GM12878 (cell line): ENCODE measurements around the gene SBNO2. TPM values are rescaled to one million over a fixed set of nuclear protein-coding genes. Genes with fewer than 3 reads are reported as not detected.

ENCODE experiments used
- ATAC-seq: fragments of 200-7000 bp; cut with Tn5 transposase; 3 replicates; pipeline ENCODE4 v1.9.1; 2020; ENCODE audit warnings: mild to moderate bottlenecking, moderate library complexity
- BruUV-seq: library from RNA; stranded (reverse); fragments of 400-500 nt; replicated peaks from 2 replicates; lab custom pipeline; 2021; lab: Mats Ljungman, UMichigan
- CTCF ChIA-PET: fragments of 300-600 bp; sonication (Branson Sonifier 250); formaldehyde crosslinking; extraction: SDS; loops from one replicate; lab custom pipeline; 2021; ENCODE audit warnings: inconsistent platforms; lab: Yijun Ruan, JAX
- POLR2A ChIA-PET: fragments of 350-600 bp; formaldehyde crosslinking; extraction: SDS; loops from one replicate; lab custom pipeline; 2021; ENCODE audit warnings: inconsistent platforms; lab: Charles Lee
- RAD21 ChIA-PET: fragments of 300-600 bp; sonication (Branson Sonifier 250); formaldehyde crosslinking; loops from one replicate; lab custom pipeline; 2023; ENCODE audit warnings: antibody characterized with exemption; ENCODE audit not compliant: unreplicated experiment; lab: Charles Lee
- SMC1A ChIA-PET: fragments of 300-600 bp; sonication (Branson Sonifier 250); formaldehyde crosslinking; loops from one replicate; lab custom pipeline; 2023; ENCODE audit not compliant: unreplicated experiment, uncharacterized antibody; lab: Charles Lee
- DNase-seq: peaks from one replicate; pipeline ENCODE4 v3.0.0-alpha.2; 2011; ENCODE audit warnings: low read depth, low spot score
- FAIRE-seq: peaks from 3 replicates; lab custom pipeline; 2011; peaks lifted over from hg19 to GRCh38; lab: Jason Lieb, UNC
- H2AFZ ChIP-seq: 2 replicates; pipeline ENCODE4 v1.6.0; 2011; ENCODE audit warnings: low read depth, low read length, control low read depth; ENCODE audit not compliant: control insufficient read depth
- H3K27ac ChIP-seq: 2 replicates; pipeline ENCODE4 v1.5.1; 2011; ENCODE audit warnings: control low read depth; ENCODE audit not compliant: control insufficient read depth, insufficient read depth
- H3K27me3 ChIP-seq, 2 experiments: replicated peaks in 1 of 2; 2 replicates each; pipeline versions ENCODE4 v1.6.0 to v1.6.1; 2011; ENCODE audit warnings: low read length in 1 of 2; ENCODE audit not compliant: control insufficient read depth in 2 of 2, insufficient read depth in 2 of 2
- H3K36me3 ChIP-seq, 2 experiments: 2 replicates each; pipeline ENCODE4 v1.5.1; 2011; ENCODE audit warnings: low read length in 1 of 2; ENCODE audit not compliant: control insufficient read depth in 2 of 2, insufficient read depth in 2 of 2
- H3K4me1 ChIP-seq: 2 replicates; pipeline ENCODE4 v1.6.1; 2011; ENCODE audit warnings: mild to moderate bottlenecking, low read length, moderate library complexity, mixed read lengths; ENCODE audit not compliant: control insufficient read depth, insufficient read depth
- H3K4me2 ChIP-seq: 2 replicates; pipeline ENCODE4 v1.6.0; 2011; ENCODE audit warnings: control low read depth; ENCODE audit not compliant: control insufficient read depth, insufficient read depth
- H3K4me3 ChIP-seq: fragments of 200-600 bp; sonication (generic); 2 replicates; pipeline ENCODE4 v1.5.1; 2016
- H3K79me2 ChIP-seq: 2 replicates; pipeline ENCODE4 v1.6.0; 2011; ENCODE audit warnings: low read length; ENCODE audit not compliant: control insufficient read depth, insufficient read depth
- H3K9ac ChIP-seq: 2 replicates; pipeline ENCODE4 v1.8.0; 2011; ENCODE audit warnings: low read length, control low read depth, mixed read lengths; ENCODE audit not compliant: control insufficient read depth, insufficient read depth
- H3K9me3 ChIP-seq: replicated peaks from 3 replicates; pipeline ENCODE4 v1.5.1; 2011; ENCODE audit warnings: mild to moderate bottlenecking, low read length; ENCODE audit not compliant: control insufficient read depth, insufficient read depth
- H4K20me1 ChIP-seq: 2 replicates; pipeline ENCODE4 v1.6.0; 2011; ENCODE audit not compliant: control insufficient read depth, insufficient read depth
- CBFB ChIP-seq: IDR thresholded peaks from 2 replicates; pipeline ENCODE4 v1.6.1; 2016; ENCODE audit warnings: antibody characterized with exemption, low read depth
- CHD1 ChIP-seq: IDR thresholded peaks from 2 replicates; pipeline ENCODE4 v1.6.1; 2012; ENCODE audit warnings: low read depth, low read length, improper control_type of control experiment
- KDM1A ChIP-seq: fragments of 200-600 bp; sonication (generic); IDR thresholded peaks from 2 replicates; pipeline ENCODE4 v1.6.1; 2016; ENCODE audit warnings: borderline replicate concordance
- NR2C1 ChIP-seq: fragments of 450-650 bp; IDR thresholded peaks from 2 replicates; pipeline ENCODE4 v1.6.1; 2017; ENCODE audit warnings: antibody characterized with exemption, mild to moderate bottlenecking, moderate library complexity
- PKNOX1 ChIP-seq: fragments of 450-650 bp; IDR thresholded peaks from 2 replicates; pipeline ENCODE4 v1.6.1; 2016; ENCODE audit warnings: mild to moderate bottlenecking
- POLR2A ChIP-seq: IDR thresholded peaks from 2 replicates; pipeline ENCODE4 v1.6.1; 2011; ENCODE audit warnings: low read depth, mild to moderate bottlenecking, low read length
- RUNX3 ChIP-seq: IDR thresholded peaks from 2 replicates; pipeline ENCODE4 v1.6.1; 2012; ENCODE audit warnings: low read length, inconsistent platforms
- SMAD1 ChIP-seq: fragments of 450-650 bp; IDR thresholded peaks from 2 replicates; pipeline ENCODE4 v1.6.1; 2018; ENCODE audit warnings: mild to moderate bottlenecking, low read depth; ENCODE audit not compliant: partially characterized antibody
- SMAD5 ChIP-seq: IDR thresholded peaks from 2 replicates; pipeline ENCODE4 v1.6.1; 2016; ENCODE audit warnings: antibody characterized with exemption, low read depth
- SMC3 ChIP-seq: IDR thresholded peaks from 2 replicates; pipeline ENCODE4 v1.6.1; 2011; ENCODE audit warnings: low read length, improper control_type of control experiment, borderline replicate concordance
- SPI1 ChIP-seq: IDR thresholded peaks from 2 replicates; pipeline ENCODE4 v1.6.1; 2011; ENCODE audit warnings: low read depth, mild to moderate bottlenecking, low read length, moderate library complexity, borderline replicate concordance; ENCODE audit not compliant: insufficient read depth
- USF1 ChIP-seq: IDR thresholded peaks from 2 replicates; pipeline ENCODE4 v1.6.1; 2011; ENCODE audit warnings: borderline replicate concordance, low read depth, mild to moderate bottlenecking, moderate library complexity, mixed read lengths, low read length; ENCODE audit not compliant: insufficient read depth; ENCODE audit errors: extremely low read length
- WGBS: methylation state at CpG from one replicate; pipeline ENCODE4 v1.1.6; 2016; ENCODE audit warnings: low lambda C conversion rate; ENCODE audit not compliant: insufficient replicate concordance, insufficient coverage; ENCODE audit errors: missing lambda C conversion rate; 5-methylcytosine and 5-hydroxymethylcytosine counted together
- in situ Hi-C: fragments of 300-500 bp; cut with MboI; formaldehyde crosslinking; loops from 9 replicates; pipeline ENCODE4 v1.14.3; 2018; ENCODE audit warnings: mixed read lengths
- intact Hi-C: fragments of 100-400 bp; cut with micrococcal nuclease; formaldehyde crosslinking; loops from one replicate; pipeline ENCODE4 v1.14.2; 2022; ENCODE audit not compliant: unreplicated experiment
- polyA plus RNA-seq, 11 experiments: library from polyadenylated mRNA; depleted of rRNA in 4 of 11; unstranded in 6 of 11; stranded (reverse) in 5 of 11; fragments of >200 nt; fragmentation: Nextera tagmentation in 4 of 11; fragmentation: Illumina TruSeq in 1 of 11; extraction: Ambion mirVana in 4 of 11; extraction: Trizol in 1 of 11; gene quantifications; 1 replicate in 1 of 11; 2 replicates in 10 of 11; pipeline versions ENCODE4 v1.2.1 to v1.2.3, GENCODE V29; 2011 to 2016; ENCODE audit warnings: inconsistent platforms in 2 of 11, missing spikeins in 2 of 11, low read depth in 1 of 11
- total RNA-seq, 4 experiments: library from RNA; depleted of rRNA in 3 of 4; stranded (reverse); fragments of >200 nt in 3 of 4; fragmentation: Illumina TruSeq in 1 of 4; extraction: Trizol in 1 of 4; gene quantifications; 2 replicates each; pipeline versions ENCODE4 v1.2.1 to v1.2.3, GENCODE V29; 2013 to 2021
- TF ChIP-seq, protein P1 (sequence below): fragments of 450-650 bp; IDR thresholded peaks from 2 replicates; pipeline ENCODE4 v1.6.1; 2017; ENCODE audit warnings: mild to moderate bottlenecking

SBNO2 gene
- total and polyA plus RNA-seq, 10 of the 15 experiments (the other 5 are each of a cell fraction or from before 2014, with no cell fraction given), result 0.08 to 44.6 (median 5.4) TPM

DNA sequence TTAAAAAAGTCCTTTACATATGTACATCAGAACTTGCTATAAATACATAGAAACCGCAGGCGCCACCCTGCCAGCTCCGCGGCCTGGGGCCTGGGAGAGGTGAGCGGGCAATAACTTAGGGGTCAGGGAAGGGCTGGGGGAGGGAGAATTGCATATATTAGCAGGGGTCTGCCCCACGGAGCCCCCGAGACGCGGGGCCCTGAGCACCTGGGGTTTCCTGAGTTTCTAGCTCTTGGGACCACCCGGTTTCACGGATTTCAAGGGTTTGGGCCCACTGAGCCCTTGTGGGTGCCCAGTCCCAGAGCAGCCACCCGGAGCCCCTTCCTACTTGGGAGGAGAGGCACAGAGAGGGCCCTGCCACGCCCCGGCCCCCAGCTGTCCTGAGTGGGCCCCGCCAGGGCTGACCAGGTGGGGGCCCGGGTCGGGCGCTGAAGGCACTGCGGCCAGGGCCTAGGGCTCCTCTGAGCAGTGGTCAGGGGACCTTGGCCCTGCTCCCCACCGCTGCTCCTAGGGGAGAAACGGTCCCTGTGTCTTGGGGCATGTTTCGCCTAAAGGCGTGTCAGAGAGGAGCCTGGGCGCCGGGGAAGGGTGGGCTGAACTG, 66.3 kb downstream of the SBNO2 start (continued):
- TF ChIP-seq CBFB, result peak; percentile 50; the same call in 1 of the 2 replicates
- peak; percentile 27 for TF ChIP-seq RUNX3

DNA sequence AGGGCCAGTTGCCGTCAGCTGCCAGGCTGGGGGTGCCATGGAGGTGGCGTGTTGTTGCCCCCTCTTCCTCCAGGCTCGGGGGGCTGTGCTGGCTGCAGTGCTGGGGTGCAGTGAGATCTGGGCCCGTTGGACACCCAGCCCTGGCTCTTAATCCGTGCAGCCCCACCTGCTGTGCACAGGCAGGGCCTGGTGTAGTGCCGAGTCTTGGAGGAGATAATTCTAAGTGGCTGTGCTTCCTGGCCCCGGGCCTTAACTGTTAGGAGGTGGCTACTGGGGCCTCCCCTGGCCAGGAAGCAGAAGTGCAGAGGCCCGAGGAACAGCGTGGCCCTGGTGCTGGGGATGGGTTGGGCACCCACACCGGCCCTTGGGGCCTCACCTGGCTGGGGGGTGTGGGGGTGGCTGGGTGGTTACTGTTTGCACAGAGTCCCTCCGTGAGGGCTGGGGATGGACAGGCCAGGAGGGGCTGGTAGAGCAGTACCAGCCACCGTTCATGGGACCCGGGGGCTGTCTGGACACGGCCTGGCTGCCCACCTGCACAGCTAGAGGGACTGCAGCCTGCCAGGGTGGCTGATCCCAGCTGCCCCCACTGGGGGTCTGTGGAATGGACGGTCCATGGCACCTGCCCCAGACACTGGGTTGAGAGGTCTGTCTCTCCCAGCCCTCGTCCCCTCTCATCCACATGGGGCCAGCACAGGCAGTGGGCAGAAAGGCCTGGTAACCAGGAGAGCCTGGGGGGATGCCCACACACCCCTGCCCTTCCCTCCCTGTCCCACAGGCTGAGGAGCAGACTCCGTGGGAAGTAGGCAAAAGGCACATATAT, 67.0 kb downstream of the SBNO2 start:
- Histone ChIP-seq H3K27me3 (no peaks in the 10 kb centered on the region), H2AFZ (no peak overlapping the region), H3K4me3 (no peak overlapping the region), H3K9me3 (no peaks in the 10 kb centered on the region), H3K27ac (no peak overlapping the region), H3K36me3 (peaks cover 0 to 15% of the 10 kb centered on the region in 2 experiments; a peak in 2 of 4 replicates), H3K79me2 (peaks cover 9% of the 10 kb centered on the region), H3K4me2 (no peak overlapping the region), H3K9ac (no peak overlapping the region), H4K20me1 (no peaks in the 10 kb centered on the region; the same call in 1 of the 2 replicates), H3K4me1 (peaks cover 18% of the 10 kb centered on the region)
- in situ Hi-C loops (loop anchor here (5.0 kb wide), 1 partner anchor 95 kb away; no protein-coding TSS in a partner anchor), intact Hi-C loops (no loop called here)
- SMC1A ChIA-PET, result no interaction called here
- 38% methylated on average over 17 of the region's 17 CpGs for WGBS
- ATAC-seq (peak; percentile 9), DNase-seq (no peak), FAIRE-seq (no peak)
- RAD21 ChIA-PET, result interaction anchor here (1.3 kb wide), 1 partner anchor 12 kb away, joined by 3 read pairs; no protein-coding TSS in a partner anchor
- CTCF ChIA-PET, result interaction anchor here (1.5 kb wide), 1 partner anchor 87 kb away, joined by 6 read pairs; no protein-coding TSS in a partner anchor
- POLR2A ChIA-PET, result no interaction called here
- BruUV-seq, result no TSS peak
- TF ChIP-seq, protein P1, sequence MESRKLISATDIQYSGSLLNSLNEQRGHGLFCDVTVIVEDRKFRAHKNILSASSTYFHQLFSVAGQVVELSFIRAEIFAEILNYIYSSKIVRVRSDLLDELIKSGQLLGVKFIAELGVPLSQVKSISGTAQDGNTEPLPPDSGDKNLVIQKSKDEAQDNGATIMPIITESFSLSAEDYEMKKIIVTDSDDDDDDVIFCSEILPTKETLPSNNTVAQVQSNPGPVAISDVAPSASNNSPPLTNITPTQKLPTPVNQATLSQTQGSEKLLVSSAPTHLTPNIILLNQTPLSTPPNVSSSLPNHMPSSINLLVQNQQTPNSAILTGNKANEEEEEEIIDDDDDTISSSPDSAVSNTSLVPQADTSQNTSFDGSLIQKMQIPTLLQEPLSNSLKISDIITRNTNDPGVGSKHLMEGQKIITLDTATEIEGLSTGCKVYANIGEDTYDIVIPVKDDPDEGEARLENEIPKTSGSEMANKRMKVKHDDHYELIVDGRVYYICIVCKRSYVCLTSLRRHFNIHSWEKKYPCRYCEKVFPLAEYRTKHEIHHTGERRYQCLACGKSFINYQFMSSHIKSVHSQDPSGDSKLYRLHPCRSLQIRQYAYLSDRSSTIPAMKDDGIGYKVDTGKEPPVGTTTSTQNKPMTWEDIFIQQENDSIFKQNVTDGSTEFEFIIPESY, result no peak
- TF ChIP-seq SMC3, result peak; percentile 11; the same call in 1 of the 2 replicates
- peak; percentile 71; the same call in 1 of the 2 replicates for TF ChIP-seq POLR2A
- no peak for TF ChIP-seq CHD1
- TF ChIP-seq SPI1, result peak; percentile 16; the same call in 1 of the 2 replicates
- TF ChIP-seq SMAD1, result no peak
- TF ChIP-seq NR2C1, result no peak
- no peak for TF ChIP-seq USF1
- TF ChIP-seq KDM1A, result no peak
- TF ChIP-seq RUNX3, result no peak
- no peak for TF ChIP-seq PKNOX1
- TF ChIP-seq SMAD5, result no peak
